ENCODE measurements around the gene MCM7.

MCM7 gene

DNA sequence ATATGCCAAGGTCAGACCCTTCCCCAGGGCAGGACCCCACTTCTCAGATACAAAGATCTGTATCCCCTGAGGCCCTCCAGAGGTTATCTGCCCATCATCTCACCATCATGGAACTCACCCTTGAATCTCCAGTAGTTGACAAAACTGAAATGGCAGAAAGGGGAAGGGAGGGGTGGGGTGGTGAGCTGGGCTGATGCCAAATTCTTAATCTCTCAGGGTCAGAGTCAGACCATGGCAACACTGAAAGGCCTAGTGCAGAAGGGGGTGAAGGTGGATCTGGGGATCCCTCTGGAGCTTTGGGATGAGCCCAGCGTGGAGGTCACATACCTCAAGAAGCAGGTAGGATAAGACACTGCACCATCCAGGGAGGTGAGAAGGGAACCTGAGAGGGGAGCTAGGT is 21.4 kb upstream of the MCM7 start:
- no peak for DNase-seq
- no peaks in the 10 kb centered on the region for H3K27me3 ChIP-seq
- no peaks in the 10 kb centered on the region for H3K4me1 ChIP-seq
- H3K9me3 ChIP-seq, result no peaks in the 10 kb centered on the region
- H3K36me3 ChIP-seq, result no peaks in the 10 kb centered on the region
- TF ChIP-seq, protein P1, sequence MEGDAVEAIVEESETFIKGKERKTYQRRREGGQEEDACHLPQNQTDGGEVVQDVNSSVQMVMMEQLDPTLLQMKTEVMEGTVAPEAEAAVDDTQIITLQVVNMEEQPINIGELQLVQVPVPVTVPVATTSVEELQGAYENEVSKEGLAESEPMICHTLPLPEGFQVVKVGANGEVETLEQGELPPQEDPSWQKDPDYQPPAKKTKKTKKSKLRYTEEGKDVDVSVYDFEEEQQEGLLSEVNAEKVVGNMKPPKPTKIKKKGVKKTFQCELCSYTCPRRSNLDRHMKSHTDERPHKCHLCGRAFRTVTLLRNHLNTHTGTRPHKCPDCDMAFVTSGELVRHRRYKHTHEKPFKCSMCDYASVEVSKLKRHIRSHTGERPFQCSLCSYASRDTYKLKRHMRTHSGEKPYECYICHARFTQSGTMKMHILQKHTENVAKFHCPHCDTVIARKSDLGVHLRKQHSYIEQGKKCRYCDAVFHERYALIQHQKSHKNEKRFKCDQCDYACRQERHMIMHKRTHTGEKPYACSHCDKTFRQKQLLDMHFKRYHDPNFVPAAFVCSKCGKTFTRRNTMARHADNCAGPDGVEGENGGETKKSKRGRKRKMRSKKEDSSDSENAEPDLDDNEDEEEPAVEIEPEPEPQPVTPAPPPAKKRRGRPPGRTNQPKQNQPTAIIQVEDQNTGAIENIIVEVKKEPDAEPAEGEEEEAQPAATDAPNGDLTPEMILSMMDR (IDR thresholded peaks at IDR 0.05; ENCODE audit: low read depth, low read length), result no peak
- no peak overlapping the region for H3K4me3 ChIP-seq (ENCODE audit: low read depth, low read length)

DNA sequence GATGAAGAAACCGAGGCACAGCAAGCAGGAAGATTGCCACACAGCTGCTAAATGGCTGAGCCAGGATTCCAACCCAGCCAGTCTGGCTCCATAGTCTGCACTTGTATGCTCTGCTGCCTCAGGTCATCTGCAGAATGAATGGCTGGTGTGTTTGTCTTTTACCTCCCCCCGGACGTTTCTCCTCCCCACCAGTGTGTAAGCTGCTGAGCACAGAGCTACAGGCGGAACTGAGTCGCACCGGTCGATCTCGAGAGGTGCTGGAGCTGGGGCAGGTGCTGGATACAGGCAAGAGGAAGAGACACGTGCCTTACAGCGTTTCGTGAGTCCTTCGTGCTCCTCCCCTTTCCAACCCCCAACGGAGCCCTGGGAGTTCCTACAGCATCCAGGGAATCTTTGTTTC is 20.9 kb upstream of the MCM7 start:
- no peak for DNase-seq
- no peak overlapping the region for H3K4me3 ChIP-seq (ENCODE audit: low read depth, low read length)
- TF ChIP-seq, protein P1 (IDR thresholded peaks at IDR 0.05; ENCODE audit: low read depth, low read length), result no peak
- no peaks in the 10 kb centered on the region for H3K36me3 ChIP-seq
- no peaks in the 10 kb centered on the region for H3K27me3 ChIP-seq
- H3K9me3 ChIP-seq, result no peaks in the 10 kb centered on the region
- no peaks in the 10 kb centered on the region for H3K4me1 ChIP-seq

DNA sequence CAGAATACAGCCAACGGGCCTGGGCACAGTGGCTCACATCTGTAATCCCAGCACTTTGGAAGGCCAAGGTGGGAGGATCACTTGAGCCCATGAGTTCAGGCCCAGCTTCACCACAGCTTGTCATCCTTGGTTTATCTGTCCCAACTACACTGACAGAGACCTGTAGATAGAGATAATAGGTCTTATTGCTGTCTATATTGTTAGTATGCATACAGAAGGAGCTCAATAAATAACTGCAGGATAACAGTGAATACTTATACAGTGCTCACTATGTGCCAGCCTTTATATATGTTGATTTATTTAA is 19.5 kb upstream of the MCM7 start:
- Histone ChIP-seq H3K36me3 (no peaks in the 10 kb centered on the region), H3K9me3 (no peaks in the 10 kb centered on the region), H3K4me1 (no peaks in the 10 kb centered on the region), H3K4me3 (ENCODE audit: low read depth, low read length) (peak overlapping the region; percentile 99), H3K27me3 (no peaks in the 10 kb centered on the region)
- DNase-seq, result no peak
- TF ChIP-seq, protein P1 (IDR thresholded peaks at IDR 0.05; ENCODE audit: low read depth, low read length), result no peak

DNA sequence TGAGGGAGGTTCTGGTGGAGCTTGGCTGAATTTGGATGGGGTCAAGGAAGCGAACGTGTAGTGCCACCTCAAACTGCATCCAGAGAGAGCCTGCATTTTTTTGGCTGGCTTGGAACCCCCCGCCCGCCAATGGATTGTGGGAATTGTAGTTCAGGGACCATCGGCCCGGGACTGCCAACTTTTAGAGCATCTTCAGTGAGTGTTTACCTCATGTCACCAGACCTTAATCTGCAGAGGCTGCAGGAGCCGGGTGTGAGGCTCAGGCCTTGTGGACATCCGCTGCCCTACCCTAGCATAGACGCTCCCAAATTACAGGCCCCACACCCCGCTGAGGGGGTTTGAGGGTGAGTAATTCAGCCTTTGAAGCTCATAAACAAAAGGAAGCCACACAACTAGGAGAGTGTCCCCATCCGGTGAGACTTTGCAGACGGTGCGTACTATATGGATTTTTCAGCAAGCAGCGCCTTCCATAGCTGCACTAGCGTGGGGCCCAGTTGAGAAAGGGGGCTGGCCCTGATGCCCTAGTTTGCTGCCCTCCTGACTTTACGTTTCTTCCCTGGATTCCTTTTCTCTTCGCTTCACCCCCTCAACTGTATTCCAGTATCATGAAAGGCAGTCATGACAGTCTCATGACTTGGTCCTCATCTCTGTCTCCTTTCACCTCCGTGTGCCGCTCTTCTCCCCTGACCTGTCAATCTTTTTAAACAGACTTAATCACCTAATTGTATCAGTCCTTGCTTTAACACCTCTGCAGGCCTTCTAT is 19.0 kb upstream of the MCM7 start:
- Histone ChIP-seq H3K4me3 (ENCODE audit: low read depth, low read length) (peak overlapping the region; percentile 99), H3K4me1 (no peaks in the 10 kb centered on the region), H3K27me3 (no peaks in the 10 kb centered on the region), H3K9me3 (no peaks in the 10 kb centered on the region), H3K36me3 (no peaks in the 10 kb centered on the region)
- TF ChIP-seq, protein P1 (IDR thresholded peaks at IDR 0.05; ENCODE audit: low read depth, low read length), result no peak
- DNase-seq, result peak; percentile 53

DNA sequence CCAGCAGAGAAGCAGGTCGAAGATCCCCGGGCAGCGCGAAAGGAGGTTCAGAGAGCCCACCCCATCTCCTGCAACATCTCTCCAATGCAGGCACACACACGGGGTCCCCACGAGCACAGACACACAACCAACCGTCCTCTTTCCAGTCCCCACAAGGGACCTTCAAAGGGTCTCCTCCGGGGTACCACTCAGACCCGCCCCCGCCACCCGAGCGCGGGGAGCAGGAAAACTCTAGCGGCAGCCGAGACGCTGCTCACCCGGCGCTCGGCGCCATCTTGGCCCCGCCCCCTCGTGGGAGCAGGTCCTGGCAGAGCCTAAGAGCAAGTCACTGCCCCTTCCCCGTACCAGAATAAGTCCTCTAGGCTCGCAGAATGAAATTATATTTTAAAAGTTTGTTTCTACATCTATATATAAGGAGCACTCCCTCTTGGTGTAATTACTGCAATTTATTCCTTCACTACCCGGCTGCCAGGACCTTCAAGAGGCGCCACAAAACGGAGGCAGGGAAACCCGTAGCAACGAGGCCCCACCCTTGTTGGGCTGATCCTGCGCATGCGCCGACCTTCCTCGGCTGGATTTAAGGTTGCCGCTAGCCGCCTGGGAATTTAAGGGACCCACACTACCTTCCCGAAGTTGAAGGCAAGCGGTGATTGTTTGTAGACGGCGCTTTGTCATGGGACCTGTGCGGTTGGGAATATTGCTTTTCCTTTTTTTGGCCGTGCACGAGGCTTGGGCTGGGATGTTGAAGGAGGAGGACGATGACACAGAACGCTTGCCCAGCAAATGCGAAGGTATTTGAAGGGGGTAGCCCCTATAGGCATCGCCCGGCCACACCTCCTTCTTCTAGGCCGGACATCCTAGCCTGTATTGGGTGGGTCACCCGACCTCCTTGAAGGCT is 18.1 kb upstream of the MCM7 start, which contains the start of the genes CNPY4 and TAF6:
TSS of gene CNPY4 (plus strand) at position 563 of the 898 bp plus-strand sequence. CDS start at position 674, 111 bp downstream.
TSS of gene TAF6 (minus strand) at position 287 of the 898 bp plus-strand sequence. CDS start 5,149 bp downstream, outside the sequence.
- TF ChIP-seq, protein P1 (IDR thresholded peaks at IDR 0.05; ENCODE audit: low read depth, low read length), result no peak
- H3K27me3 ChIP-seq, result no peaks in the 10 kb centered on the region
- peak within 1 kb of the TSS; percentile 99 for H3K4me3 ChIP-seq (ENCODE audit: low read depth, low read length)

More for the DNA sequence above, 18.1 kb upstream of the MCM7 start, which contains the start of the genes CNPY4 and TAF6:
- no peaks in the 10 kb centered on the region for H3K9me3 ChIP-seq
- no peaks in the 10 kb centered on the region for H3K36me3 ChIP-seq
- DNase-seq, result peak; percentile 95
- H3K4me1 ChIP-seq, result no peaks in the 10 kb centered on the region
